ENCODE measurements around the gene POPDC3. TPM values are rescaled to one million over a fixed set of nuclear protein-coding genes. Genes with fewer than 3 reads are reported as not detected.
"Not testable (repeated sequence)": the region's sequence is repeated elsewhere in the genome, so short reads cannot be mapped to it uniquely, and the experiment has no call there.

Gene POPDC3
- total RNA-seq, result 1.2 and 6.6 TPM in 2 replicates

GRCh38 chr6:105179244-105180065, at the start of gene POPDC3:
POPDC3 (minus strand) TSS chr6:105180014; CDS start chr6:105161909, 18,105 bp downstream.
- TF ChIP-seq, protein P1, sequence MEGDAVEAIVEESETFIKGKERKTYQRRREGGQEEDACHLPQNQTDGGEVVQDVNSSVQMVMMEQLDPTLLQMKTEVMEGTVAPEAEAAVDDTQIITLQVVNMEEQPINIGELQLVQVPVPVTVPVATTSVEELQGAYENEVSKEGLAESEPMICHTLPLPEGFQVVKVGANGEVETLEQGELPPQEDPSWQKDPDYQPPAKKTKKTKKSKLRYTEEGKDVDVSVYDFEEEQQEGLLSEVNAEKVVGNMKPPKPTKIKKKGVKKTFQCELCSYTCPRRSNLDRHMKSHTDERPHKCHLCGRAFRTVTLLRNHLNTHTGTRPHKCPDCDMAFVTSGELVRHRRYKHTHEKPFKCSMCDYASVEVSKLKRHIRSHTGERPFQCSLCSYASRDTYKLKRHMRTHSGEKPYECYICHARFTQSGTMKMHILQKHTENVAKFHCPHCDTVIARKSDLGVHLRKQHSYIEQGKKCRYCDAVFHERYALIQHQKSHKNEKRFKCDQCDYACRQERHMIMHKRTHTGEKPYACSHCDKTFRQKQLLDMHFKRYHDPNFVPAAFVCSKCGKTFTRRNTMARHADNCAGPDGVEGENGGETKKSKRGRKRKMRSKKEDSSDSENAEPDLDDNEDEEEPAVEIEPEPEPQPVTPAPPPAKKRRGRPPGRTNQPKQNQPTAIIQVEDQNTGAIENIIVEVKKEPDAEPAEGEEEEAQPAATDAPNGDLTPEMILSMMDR (conservative IDR thresholded peaks at IDR 0.05; ENCODE audit: low read depth, low read length), result no peak
- H3K4me3 ChIP-seq (ENCODE audit: low read depth, low read length), result peak within 1 kb of the TSS; percentile 52
- no peak for DNase-seq (ENCODE audit: low read depth)

- H3K4me3 ChIP-seq (ENCODE audit: low read depth, low read length), result no peak overlapping the region
- no peak for DNase-seq (ENCODE audit: low read depth)
- TF ChIP-seq, protein P1 (conservative IDR thresholded peaks at IDR 0.05; ENCODE audit: low read depth, low read length), result no peak
These were observed 47.5 kb upstream of the POPDC3 start for GRCh38 chr6:105227295-105227767.

DNA sequence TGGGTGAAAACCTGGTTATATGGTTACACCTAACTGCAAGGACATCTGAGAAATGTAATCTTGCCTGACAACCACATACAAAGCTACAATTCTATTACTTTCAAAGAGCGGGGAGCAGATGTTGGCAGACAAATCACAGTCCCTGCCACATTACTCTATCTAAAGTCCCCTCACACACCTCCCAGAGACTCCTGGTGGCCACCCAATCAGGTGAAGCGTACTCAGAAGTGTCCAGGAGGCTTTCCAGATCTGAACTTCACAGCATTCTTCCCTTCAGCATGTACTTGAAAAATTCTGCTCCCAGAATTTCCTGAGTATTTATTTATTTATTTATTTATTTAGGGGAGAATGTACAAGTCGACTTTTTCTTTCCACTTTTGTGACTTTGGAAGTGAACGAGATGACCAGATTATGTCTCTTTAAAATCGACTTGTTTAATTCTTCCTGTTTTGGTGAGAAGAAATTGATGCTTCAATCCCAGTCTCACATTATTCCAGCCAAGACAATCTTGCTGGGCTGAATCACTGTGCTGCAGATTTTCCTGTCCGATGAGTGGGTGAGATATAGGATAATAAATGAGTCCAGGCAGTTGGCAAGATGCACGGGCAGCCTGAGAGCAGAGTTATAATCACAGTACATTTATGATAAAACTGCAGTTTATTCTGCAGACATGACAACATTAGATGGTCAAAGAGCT, 46.9 kb upstream of the POPDC3 start:
- no peak for DNase-seq (ENCODE audit: low read depth)
- TF ChIP-seq, protein P1 (conservative IDR thresholded peaks at IDR 0.05; ENCODE audit: low read depth, low read length), result no peak
- no peak overlapping the region for H3K4me3 ChIP-seq (ENCODE audit: low read depth, low read length)

DNA sequence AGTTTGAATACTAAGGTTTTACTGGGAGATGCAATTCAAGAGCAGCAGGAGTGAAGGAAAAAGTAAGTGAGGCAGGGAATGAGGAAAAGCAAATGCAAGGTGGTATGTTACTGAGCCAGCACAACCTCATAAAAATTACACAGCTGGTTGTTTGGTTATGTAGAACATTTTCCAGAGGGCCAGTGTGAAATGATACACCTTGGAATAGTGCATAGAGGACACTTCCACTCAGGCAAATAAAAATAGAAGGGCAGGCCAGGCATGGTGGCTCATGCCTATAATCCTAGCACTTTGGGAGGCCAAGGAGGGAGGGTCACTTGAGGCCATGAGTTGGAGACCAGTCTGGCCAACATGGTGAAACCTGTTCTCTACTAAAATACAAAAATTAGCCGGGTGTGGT, 43.4 kb upstream of the POPDC3 start:
- H3K4me3 ChIP-seq (ENCODE audit: low read depth, low read length), result no peak overlapping the region
- TF ChIP-seq, protein P1 (conservative IDR thresholded peaks at IDR 0.05; ENCODE audit: low read depth, low read length), result no peak
- no peak for DNase-seq (ENCODE audit: low read depth)

DNA sequence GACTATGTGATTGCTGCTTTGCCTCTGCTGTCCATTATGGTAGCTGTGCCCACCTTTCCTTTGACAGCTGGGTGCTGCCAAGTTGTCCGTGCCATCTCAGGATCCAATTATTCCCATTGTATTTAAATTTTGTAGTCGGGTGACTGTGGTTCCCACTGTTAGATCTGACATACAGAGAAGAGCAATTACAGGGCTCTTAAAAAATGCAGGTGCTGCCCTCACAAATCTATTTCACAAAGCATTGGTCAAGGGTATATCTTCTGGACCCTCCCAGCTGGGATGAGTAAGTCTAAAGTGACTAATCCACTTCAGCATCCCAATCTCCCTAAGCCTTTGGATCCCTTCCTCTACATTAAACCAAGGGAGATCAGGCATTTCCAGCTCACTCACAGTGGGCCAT, 41.4 kb upstream of the POPDC3 start:
- not testable (repeated sequence) for H3K4me3 ChIP-seq (ENCODE audit: low read depth, low read length); DNase-seq (ENCODE audit: low read depth)

- TF ChIP-seq, protein P1 (conservative IDR thresholded peaks at IDR 0.05; ENCODE audit: low read depth, low read length), result no peak
- no peak for DNase-seq (ENCODE audit: low read depth)
- H3K4me3 ChIP-seq (ENCODE audit: low read depth, low read length), result no peak overlapping the region
These were observed 40.4 kb upstream of the POPDC3 start for GRCh38 chr6:105220186-105220585.

- H3K4me3 ChIP-seq (ENCODE audit: low read depth, low read length); DNase-seq (ENCODE audit: low read depth): not testable (repeated sequence)
These were observed 39.4 kb upstream of the POPDC3 start for GRCh38 chr6:105219218-105219617.
